Nephron (organoid): ENCODE data around the gene NTRK1.

Experiments
- H3K27ac Mint-ChIP-seq, 3 experiments: 2 replicates each; pipeline ENCODE4 v1.8.0; 2020; ENCODE audit warnings: mixed read lengths in 3 of 3, mild to moderate bottlenecking in 2 of 3, moderate library complexity in 1 of 3
- H3K27me3 Mint-ChIP-seq: 2 replicates; pipeline ENCODE4 v1.8.0; 2021; ENCODE audit warnings: low read depth, mild to moderate bottlenecking, moderate library complexity, mixed read lengths
- H3K36me3 Mint-ChIP-seq: 2 replicates; pipeline ENCODE4 v1.8.0; 2020; ENCODE audit warnings: low read depth, mixed read lengths
- H3K4me1 Mint-ChIP-seq: 2 replicates; pipeline ENCODE4 v1.8.0; 2020; ENCODE audit warnings: mixed read lengths
- H3K4me3 Mint-ChIP-seq, 3 experiments: 2 replicates each; pipeline ENCODE4 v1.8.0; 2020; ENCODE audit warnings: mild to moderate bottlenecking in 3 of 3, mixed read lengths in 3 of 3, moderate library complexity in 2 of 3
- H3K9me3 Mint-ChIP-seq: 2 replicates; pipeline ENCODE4 v1.8.0; 2020; ENCODE audit warnings: mixed read lengths
- CTCF ChIP-seq, 3 experiments: fragments of 200-600 bp; sonication (generic); IDR thresholded peaks; one replicate each; pipeline ENCODE4 v1.5.0; 2021; ENCODE audit warnings: antibody characterized with exemption in 3 of 3; ENCODE audit not compliant: unreplicated experiment in 3 of 3

Gene NTRK1

GRCh38 chr1:156914440-156914856, 53.8 kb downstream of the NTRK1 start:
- Mint-ChIP-seq H3K27ac (peak overlapping the region in 2 of 3 experiments; percentile 55 to 81), H3K4me1 (peaks cover 23% of the 10 kb centered on the region), H3K4me3 (peak overlapping the region in 1 of 3 experiments; percentile 65), H3K9me3 (peaks cover 5% of the 10 kb centered on the region), H3K36me3 (peaks cover 48% of the 10 kb centered on the region), H3K27me3 (peaks cover 17% of the 10 kb centered on the region)
- no peak for TF ChIP-seq CTCF (IDR thresholded peaks at IDR 0.05; ENCODE audit: unreplicated experiment in 3 of 3)

DNA sequence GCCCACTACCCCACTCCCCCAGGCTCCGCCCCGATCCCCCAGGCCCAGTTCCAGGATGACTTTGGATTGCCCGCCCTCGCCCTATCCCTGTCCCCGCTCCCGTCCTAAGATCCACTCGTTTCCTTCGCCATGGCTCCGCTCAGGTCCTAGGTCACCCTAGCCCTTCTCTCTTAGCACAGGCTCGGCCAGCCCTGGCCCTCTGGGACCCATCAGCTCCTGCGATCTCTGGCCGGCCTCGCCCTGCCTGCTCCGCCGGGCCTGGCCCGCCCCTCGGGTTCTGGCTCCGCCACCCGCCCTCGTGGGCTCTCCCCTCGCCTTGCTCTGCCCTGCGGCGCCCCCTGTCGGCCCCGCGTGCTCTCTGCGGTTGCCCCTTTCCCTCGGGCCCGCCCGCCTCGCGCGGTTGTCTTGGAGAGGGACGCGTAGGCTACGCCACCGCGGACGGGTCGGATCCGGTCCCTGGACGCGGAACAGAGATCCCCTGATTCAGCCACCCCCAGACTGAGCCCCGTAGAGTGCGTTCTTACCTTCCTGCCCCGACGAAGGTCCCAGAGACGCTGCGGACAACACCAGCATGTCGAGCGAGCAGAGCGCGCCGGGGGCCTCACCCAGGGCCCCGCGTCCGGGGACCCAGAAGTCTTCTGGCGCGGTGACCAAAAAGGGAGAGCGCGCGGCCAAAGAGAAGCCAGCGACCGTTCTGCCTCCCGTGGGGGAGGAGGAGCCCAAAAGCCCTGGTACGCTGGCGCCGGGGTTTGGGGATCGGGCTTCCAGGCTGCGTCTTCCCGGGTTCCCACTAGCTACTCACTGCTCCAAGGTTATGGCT, 59.8 kb downstream of the NTRK1 start, which contains the start of gene LRRC71:
LRRC71 (plus strand) TSS at position 400 of the 820 bp plus-strand sequence; CDS start at position 572, 172 bp downstream.
- peaks cover 77% of the 10 kb centered on the region for H3K27me3 Mint-ChIP-seq
- H3K4me3 Mint-ChIP-seq: peak within 1 kb of the TSS; percentile 37 to 68 (median 53)
- H3K36me3 Mint-ChIP-seq: peaks cover 30% of the 10 kb centered on the region
- no peak within 1 kb of the TSS for H3K27ac Mint-ChIP-seq
- H3K4me1 Mint-ChIP-seq: peaks cover 12% of the 10 kb centered on the region
- peak; percentile 93 to 99 (median 95) for TF ChIP-seq CTCF (IDR thresholded peaks at IDR 0.05; ENCODE audit: unreplicated experiment in 3 of 3)
- peaks cover 5% of the 10 kb centered on the region for H3K9me3 Mint-ChIP-seq

- Mint-ChIP-seq H3K4me3 (peak overlapping the region in 2 of 3 experiments; percentile 4 to 68), H3K27me3 (peaks cover 84% of the 10 kb centered on the region), H3K9me3 (peaks cover 5% of the 10 kb centered on the region), H3K27ac (no peak overlapping the region), H3K36me3 (peaks cover 24% of the 10 kb centered on the region), H3K4me1 (peaks cover 17% of the 10 kb centered on the region)
- no peak for TF ChIP-seq CTCF (IDR thresholded peaks at IDR 0.05; ENCODE audit: unreplicated experiment in 3 of 3)
These were observed 60.4 kb downstream of the NTRK1 start for GRCh38 chr1:156921053-156921529.

DNA sequence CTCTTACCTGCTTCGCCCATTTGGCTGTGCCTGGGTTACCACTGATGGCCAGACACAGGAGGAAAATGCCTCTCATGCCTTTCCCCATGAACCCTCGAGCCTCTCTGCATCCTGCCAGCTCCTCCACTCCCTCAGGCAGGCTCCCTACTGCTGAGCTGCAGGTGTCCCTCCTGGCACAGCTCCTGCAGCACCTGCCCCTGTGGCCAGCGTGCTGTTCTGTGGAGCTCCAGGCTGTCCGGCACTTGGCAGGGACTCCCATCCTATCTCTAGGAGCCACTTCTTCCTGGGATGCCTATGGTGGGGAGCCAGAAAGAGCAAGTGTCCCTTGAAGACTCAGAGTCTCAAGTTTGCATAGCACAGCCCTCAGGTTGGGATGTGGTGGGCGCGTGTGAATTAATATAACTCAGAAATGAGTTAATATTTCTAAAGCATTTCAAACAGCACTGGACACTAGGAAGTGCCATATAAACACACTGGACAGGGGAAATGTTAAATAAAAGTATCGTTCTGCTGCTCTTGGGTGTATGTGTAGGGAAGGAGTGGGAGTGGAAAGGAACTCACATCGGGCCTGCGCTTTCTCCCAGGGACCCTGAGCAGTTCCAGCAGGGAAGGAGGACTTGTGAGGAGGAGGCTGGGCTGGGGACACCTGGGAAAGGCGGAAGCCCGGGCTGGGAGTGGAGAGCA, 62.5 kb downstream of the NTRK1 start:
- TF ChIP-seq CTCF (IDR thresholded peaks at IDR 0.05; ENCODE audit: unreplicated experiment in 3 of 3): no peak
- Mint-ChIP-seq H3K36me3 (peaks cover 10% of the 10 kb centered on the region), H3K4me3 (peak overlapping the region; percentile 73 to 75 (median 74)), H3K4me1 (peaks cover 19% of the 10 kb centered on the region), H3K9me3 (peaks cover 5% of the 10 kb centered on the region), H3K27ac (peak overlapping the region in 2 of 3 experiments; percentile 1 to 23), H3K27me3 (peaks cover 98% of the 10 kb centered on the region)

- TF ChIP-seq CTCF (IDR thresholded peaks at IDR 0.05; ENCODE audit: unreplicated experiment in 3 of 3): no peak
- Mint-ChIP-seq H3K4me1 (peaks cover 20% of the 10 kb centered on the region), H3K36me3 (peaks cover 3% of the 10 kb centered on the region), H3K4me3 (peak overlapping the region; percentile 73 to 75 (median 74)), H3K27me3 (peaks cover 100% of the 10 kb centered on the region), H3K27ac (peak overlapping the region in 2 of 3 experiments; percentile 1 to 23), H3K9me3 (no peaks in the 10 kb centered on the region)
These were observed 63.2 kb downstream of the NTRK1 start for GRCh38 chr1:156923670-156924477.
